ENCODE measurements around the gene SPAG16. TPM values are rescaled to one million over a fixed set of nuclear protein-coding genes. Genes with fewer than 3 reads are reported as not detected.

SPAG16 gene
- total and polyA plus RNA-seq, 2 donors (not counting 1 experiment from before 2014, with no cell fraction given): 3.4 to 8.6 TPM

GRCh38 chr2:213248637-213249036 lies 35.6 kb upstream of the SPAG16 start:
- ATAC-seq (ENCODE audit: low read depth): no peak
- TF ChIP-seq CTCF (IDR thresholded peaks at IDR 0.05) (no peak), EZH2 (IDR thresholded peaks at IDR 0.05; ENCODE audit: borderline replicate concordance, insufficient read depth, low read depth, low read length, poor library complexity, severe bottlenecking) (no peak)
- Histone ChIP-seq H3K9me3 (ENCODE audit: control extremely low read depth in 1 of 3, control insufficient read depth in 2 of 3, insufficient read depth in 1 of 3, low read length in 2 of 3) (no peaks in the 10 kb centered on the region), H3K4me3 (ENCODE audit: control extremely low read depth in 1 of 5, extremely low read depth in 1 of 5, insufficient read depth in 1 of 5, low read depth in 2 of 5, low read length in 4 of 5) (no peak overlapping the region), H3K27ac (ENCODE audit: low read length in 2 of 2) (no peak overlapping the region), H3K9ac (ENCODE audit: low read length) (no peak overlapping the region), H4K20me1 (ENCODE audit: control insufficient read depth, insufficient read depth, low read length, poor library complexity, severe bottlenecking) (no peaks in the 10 kb centered on the region), H2AFZ (ENCODE audit: insufficient read depth, low read depth, low read length, poor library complexity, severe bottlenecking) (no peak overlapping the region), H3K4me1 (ENCODE audit: control insufficient read depth in 2 of 2, insufficient read depth in 2 of 2, low read length in 2 of 2) (peaks cover under 1% of the 10 kb centered on the region in 2 donors), H3K27me3 (replicated peaks in 1 of 4; ENCODE audit: control extremely low read depth in 1 of 4, control insufficient read depth in 3 of 4, insufficient read depth in 4 of 4, low read length in 3 of 4) (no peaks in the 10 kb centered on the region), H3K79me2 (ENCODE audit: control insufficient read depth, insufficient read depth, low read length) (no peaks in the 10 kb centered on the region), H3K4me2 (replicated peaks; ENCODE audit: low read depth, low read length, poor library complexity, severe bottlenecking) (no peak overlapping the region), H3K36me3 (replicated peaks in 1 of 2; ENCODE audit: control extremely low read depth in 1 of 2, control insufficient read depth in 1 of 2, extremely low read depth in 1 of 2, insufficient read depth in 2 of 2, low read length in 1 of 2) (no peaks in the 10 kb centered on the region)
- H3K9me3 Mint-ChIP-seq (ENCODE audit: insufficient read depth): no peaks in the 10 kb centered on the region
- intact Hi-C loops (cut with micrococcal nuclease): loop anchor here (5.0 kb wide), 1 partner anchor 471 kb away; no protein-coding TSS in a partner anchor
- ChIA-PET POLR2A (no interaction called here), CTCF (interaction anchor here (0.7 to 5.4 kb wide), 2 partner anchors 80 to 685 kb away, joined by 3 to 47 read pairs; no protein-coding TSS in a partner anchor)
- peaks cover 9% of the 10 kb centered on the region for H3K27me3 Mint-ChIP-seq
- H3K4me1 Mint-ChIP-seq: peaks cover under 1% of the 10 kb centered on the region
- peak overlapping the region; percentile 10 for H3K27ac Mint-ChIP-seq
- DNase-seq: no peak
- no peak overlapping the region for H3K4me3 Mint-ChIP-seq
- 93% methylated on average over 4 of the region's 4 CpGs for WGBS (ENCODE audit: insufficient coverage)

- Histone ChIP-seq H3K9me3 (ENCODE audit: control extremely low read depth in 1 of 3, control insufficient read depth in 2 of 3, insufficient read depth in 1 of 3, low read length in 2 of 3) (no peaks in the 10 kb centered on the region), H3K9ac (ENCODE audit: low read length) (no peak overlapping the region), H4K20me1 (ENCODE audit: control insufficient read depth, insufficient read depth, low read length, poor library complexity, severe bottlenecking) (no peaks in the 10 kb centered on the region), H3K4me2 (replicated peaks; ENCODE audit: low read depth, low read length, poor library complexity, severe bottlenecking) (no peak overlapping the region), H3K27ac (ENCODE audit: low read length in 2 of 2) (no peak overlapping the region), H3K36me3 (replicated peaks in 1 of 2; ENCODE audit: control extremely low read depth in 1 of 2, control insufficient read depth in 1 of 2, extremely low read depth in 1 of 2, insufficient read depth in 2 of 2, low read length in 1 of 2) (no peaks in the 10 kb centered on the region), H3K4me3 (ENCODE audit: control extremely low read depth in 1 of 5, extremely low read depth in 1 of 5, insufficient read depth in 1 of 5, low read depth in 2 of 5, low read length in 4 of 5) (no peak overlapping the region), H3K79me2 (ENCODE audit: control insufficient read depth, insufficient read depth, low read length) (no peaks in the 10 kb centered on the region), H2AFZ (ENCODE audit: insufficient read depth, low read depth, low read length, poor library complexity, severe bottlenecking) (no peak overlapping the region), H3K27me3 (replicated peaks in 1 of 4; ENCODE audit: control extremely low read depth in 1 of 4, control insufficient read depth in 3 of 4, insufficient read depth in 4 of 4, low read length in 3 of 4) (no peaks in the 10 kb centered on the region), H3K4me1 (ENCODE audit: control insufficient read depth in 2 of 2, insufficient read depth in 2 of 2, low read length in 2 of 2) (no peaks in the 10 kb centered on the region)
- no peak overlapping the region for H3K4me3 Mint-ChIP-seq
- ChIA-PET CTCF (interaction anchor here (5.4 kb wide), 1 partner anchor 684 kb away, joined by 47 read pairs; no protein-coding TSS in a partner anchor), POLR2A (no interaction called here)
- intact Hi-C loops (cut with micrococcal nuclease): loop anchor here (5.0 kb wide), 1 partner anchor 472 kb away; no protein-coding TSS in a partner anchor
- no peaks in the 10 kb centered on the region for H3K9me3 Mint-ChIP-seq (ENCODE audit: insufficient read depth)
- 96% methylated on average over 6 of the region's 6 CpGs for WGBS (ENCODE audit: insufficient coverage)
- ATAC-seq (ENCODE audit: low read depth) (no peak), DNase-seq (no peak)
- TF ChIP-seq CTCF (IDR thresholded peaks at IDR 0.05) (no peak), EZH2 (IDR thresholded peaks at IDR 0.05; ENCODE audit: borderline replicate concordance, insufficient read depth, low read depth, low read length, poor library complexity, severe bottlenecking) (no peak)
- H3K27ac Mint-ChIP-seq: no peak overlapping the region
- no peaks in the 10 kb centered on the region for H3K4me1 Mint-ChIP-seq
- peaks cover 9% of the 10 kb centered on the region for H3K27me3 Mint-ChIP-seq
Measured at GRCh38 chr2:213249502-213249901, 34.8 kb upstream of the SPAG16 start.

Data from B cell (primary cell).